Osteocyte (in vitro differentiated cells): ENCODE measurements around the gene NMB. TPM values are rescaled to one million over a fixed set of nuclear protein-coding genes. Genes with fewer than 3 reads are reported as not detected.
A peak's percentile ranks its signal among the peaks of the same experiment; 100 is the strongest.
"Not testable (repeated sequence)": the region's sequence is repeated elsewhere in the genome, so short reads cannot be mapped to it uniquely, and the experiment has no call there.

Source experiments
- DNase-seq: peaks from one replicate; pipeline ENCODE4 v3.0.0; 2021; ENCODE audit warnings: mixed read lengths; ENCODE audit not compliant: unreplicated experiment; ENCODE audit errors: extremely low spot score
- H3K27ac Mint-ChIP-seq: one replicate; pipeline ENCODE4 v1.8.0; 2021; ENCODE audit warnings: mild to moderate bottlenecking, mixed read lengths; ENCODE audit not compliant: unreplicated experiment
- H3K27me3 Mint-ChIP-seq: one replicate; pipeline ENCODE4 v1.8.0; 2021; ENCODE audit warnings: mixed read lengths; ENCODE audit not compliant: unreplicated experiment
- H3K36me3 Mint-ChIP-seq: one replicate; pipeline ENCODE4 v1.8.0; 2021; ENCODE audit warnings: mixed read lengths; ENCODE audit not compliant: unreplicated experiment
- H3K4me1 Mint-ChIP-seq: one replicate; pipeline ENCODE4 v1.8.0; 2021; ENCODE audit warnings: mixed read lengths; ENCODE audit not compliant: unreplicated experiment
- H3K4me3 Mint-ChIP-seq: one replicate; pipeline ENCODE4 v1.8.0; 2021; ENCODE audit warnings: mild to moderate bottlenecking, moderate library complexity, mixed read lengths; ENCODE audit not compliant: unreplicated experiment
- H3K9me3 Mint-ChIP-seq: one replicate; pipeline ENCODE4 v1.8.0; 2021; ENCODE audit warnings: mixed read lengths; ENCODE audit not compliant: unreplicated experiment
- total RNA-seq: library from RNA; stranded (reverse); gene quantifications from 2 replicates; pipeline ENCODE4 v1.2.1, GENCODE V29; 2021
- TF ChIP-seq, protein P1 (sequence below): fragments of 200-600 bp; sonication (generic); IDR thresholded peaks from 2 replicates; pipeline ENCODE4 v1.5.0; 2021; ENCODE audit warnings: antibody characterized with exemption, mild to moderate bottlenecking, moderate library complexity

Gene NMB
- total RNA-seq, 1 donor from 2014 or later = 4.7 TPM

DNA sequence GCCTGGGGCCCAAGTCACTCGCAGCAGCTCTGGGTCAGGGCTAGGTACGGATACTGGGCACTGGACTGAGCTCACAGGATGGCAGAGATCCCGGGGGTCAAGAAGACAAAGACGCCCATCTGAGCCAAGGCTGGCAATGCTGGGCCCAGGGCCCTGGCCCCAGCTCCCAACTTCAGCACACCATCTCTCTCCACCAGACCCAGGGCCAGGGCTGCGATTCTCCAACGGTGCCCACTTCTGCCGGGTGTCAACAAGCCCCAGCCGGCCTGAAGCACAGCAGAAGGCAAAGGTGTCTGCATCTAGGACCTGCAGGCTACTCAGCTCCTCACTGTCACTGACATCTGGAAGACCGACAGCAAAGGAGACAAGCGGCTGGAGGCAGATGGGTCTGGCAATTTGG, 12.5 kb downstream of the NMB start:
- no peak for DNase-seq
- no peak overlapping the region for H3K4me3 Mint-ChIP-seq
- H3K27ac Mint-ChIP-seq = no peak overlapping the region
- H3K36me3 Mint-ChIP-seq = peaks cover 47% of the 10 kb centered on the region
- TF ChIP-seq, protein P1, sequence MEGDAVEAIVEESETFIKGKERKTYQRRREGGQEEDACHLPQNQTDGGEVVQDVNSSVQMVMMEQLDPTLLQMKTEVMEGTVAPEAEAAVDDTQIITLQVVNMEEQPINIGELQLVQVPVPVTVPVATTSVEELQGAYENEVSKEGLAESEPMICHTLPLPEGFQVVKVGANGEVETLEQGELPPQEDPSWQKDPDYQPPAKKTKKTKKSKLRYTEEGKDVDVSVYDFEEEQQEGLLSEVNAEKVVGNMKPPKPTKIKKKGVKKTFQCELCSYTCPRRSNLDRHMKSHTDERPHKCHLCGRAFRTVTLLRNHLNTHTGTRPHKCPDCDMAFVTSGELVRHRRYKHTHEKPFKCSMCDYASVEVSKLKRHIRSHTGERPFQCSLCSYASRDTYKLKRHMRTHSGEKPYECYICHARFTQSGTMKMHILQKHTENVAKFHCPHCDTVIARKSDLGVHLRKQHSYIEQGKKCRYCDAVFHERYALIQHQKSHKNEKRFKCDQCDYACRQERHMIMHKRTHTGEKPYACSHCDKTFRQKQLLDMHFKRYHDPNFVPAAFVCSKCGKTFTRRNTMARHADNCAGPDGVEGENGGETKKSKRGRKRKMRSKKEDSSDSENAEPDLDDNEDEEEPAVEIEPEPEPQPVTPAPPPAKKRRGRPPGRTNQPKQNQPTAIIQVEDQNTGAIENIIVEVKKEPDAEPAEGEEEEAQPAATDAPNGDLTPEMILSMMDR = no peak
- H3K27me3 Mint-ChIP-seq = no peaks in the 10 kb centered on the region
- no peaks in the 10 kb centered on the region for H3K4me1 Mint-ChIP-seq
- H3K9me3 Mint-ChIP-seq = no peaks in the 10 kb centered on the region

DNA sequence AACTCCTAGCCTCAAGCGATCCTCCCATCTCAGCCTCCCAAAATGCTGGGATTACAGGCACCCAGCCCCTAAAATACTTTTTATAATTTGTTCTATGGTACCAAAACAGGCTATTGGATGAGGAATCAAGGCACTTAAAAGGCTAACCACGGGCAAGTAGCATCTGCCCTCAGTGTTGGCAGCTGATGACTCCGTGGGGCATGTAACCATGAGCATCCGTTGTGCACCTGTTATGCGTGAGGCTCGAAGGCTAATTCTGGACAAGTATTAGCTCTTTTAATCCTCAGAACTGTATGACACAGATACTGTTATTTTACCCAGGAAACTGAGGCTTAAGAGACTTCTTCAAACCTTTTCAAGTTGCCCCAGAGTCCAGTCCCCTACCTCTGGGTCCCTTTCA, 14.2 kb downstream of the NMB start:
- no peak overlapping the region for H3K4me3 Mint-ChIP-seq
- H3K27me3 Mint-ChIP-seq = no peaks in the 10 kb centered on the region
- peaks cover 48% of the 10 kb centered on the region for H3K36me3 Mint-ChIP-seq
- no peak overlapping the region for H3K27ac Mint-ChIP-seq
- TF ChIP-seq, protein P1 = no peak
- no peaks in the 10 kb centered on the region for H3K9me3 Mint-ChIP-seq
- H3K4me1 Mint-ChIP-seq = no peaks in the 10 kb centered on the region
- no peak for DNase-seq

DNA sequence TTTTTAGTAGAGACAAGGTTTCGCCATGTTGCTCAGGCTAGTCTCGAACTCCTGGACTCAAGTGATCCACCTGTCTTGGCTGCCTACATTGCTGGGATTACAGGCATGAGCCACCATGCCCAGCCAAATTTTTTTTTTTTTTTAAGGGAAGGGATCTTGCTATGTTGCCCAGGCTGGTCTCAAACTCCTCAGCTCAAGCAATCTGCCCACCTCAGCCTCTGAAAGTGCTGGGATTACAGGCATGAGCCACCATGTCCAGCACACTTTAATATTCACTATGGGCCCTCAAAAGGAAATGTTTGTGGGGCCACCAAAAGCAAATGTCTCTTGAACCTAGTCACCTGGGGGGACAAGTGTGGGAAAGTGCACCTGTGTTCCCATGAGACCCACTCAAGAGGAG, 15.4 kb downstream of the NMB start:
- not testable (repeated sequence) for H3K9me3 Mint-ChIP-seq, H3K4me1 Mint-ChIP-seq, H3K4me3 Mint-ChIP-seq, DNase-seq, H3K27ac Mint-ChIP-seq, H3K27me3 Mint-ChIP-seq
- peaks cover 50% of the 10 kb centered on the region for H3K36me3 Mint-ChIP-seq

DNA sequence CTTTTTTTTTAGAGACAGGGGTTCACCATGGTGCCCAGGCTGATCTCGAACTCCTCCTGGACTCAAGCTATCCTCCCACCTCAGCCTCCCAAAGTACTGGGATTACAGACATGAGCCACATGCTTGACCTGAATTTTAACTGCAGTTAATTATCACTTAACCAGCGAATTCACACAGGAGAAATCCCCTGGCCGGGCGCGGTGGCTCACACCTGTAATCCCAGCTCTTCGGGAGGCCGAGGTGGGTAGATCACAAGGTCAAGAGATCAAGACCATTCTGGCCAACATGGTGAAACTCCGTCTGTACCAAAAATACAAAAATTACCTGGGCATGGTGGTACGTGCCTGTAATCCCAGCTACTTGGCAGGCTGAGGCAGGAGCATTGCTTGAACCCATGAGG, 16.1 kb downstream of the NMB start:
- not testable (repeated sequence) for H3K4me3 Mint-ChIP-seq, DNase-seq, H3K4me1 Mint-ChIP-seq, H3K27ac Mint-ChIP-seq, H3K27me3 Mint-ChIP-seq, H3K9me3 Mint-ChIP-seq
- peaks cover 48% of the 10 kb centered on the region for H3K36me3 Mint-ChIP-seq

DNA sequence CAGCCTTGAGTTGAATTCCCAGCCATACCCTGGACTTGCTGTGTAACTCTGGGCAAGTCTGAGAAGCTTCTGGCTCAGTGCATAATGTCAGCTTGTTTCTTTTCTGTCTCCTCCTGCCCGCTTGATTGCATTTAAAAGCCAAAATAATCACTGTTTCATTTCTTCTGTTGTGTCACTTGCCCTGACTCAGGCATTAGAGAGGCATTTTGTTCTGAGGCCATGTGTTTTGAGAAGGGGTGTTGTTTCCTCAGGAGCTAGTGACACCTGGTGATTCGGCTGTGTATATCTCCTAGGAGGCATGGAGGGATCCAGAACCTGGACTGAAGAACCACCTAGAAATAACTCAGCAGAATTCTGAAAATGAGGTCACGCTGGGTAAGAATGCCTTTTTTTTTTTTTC, 19.9 kb downstream of the NMB start:
- Mint-ChIP-seq H3K36me3 (peaks cover 37% of the 10 kb centered on the region), H3K9me3 (no peaks in the 10 kb centered on the region), H3K27me3 (no peaks in the 10 kb centered on the region), H3K27ac (peak overlapping the region; percentile 18), H3K4me3 (no peak overlapping the region), H3K4me1 (peaks cover 16% of the 10 kb centered on the region)
- DNase-seq = no peak
- TF ChIP-seq, protein P1 = no peak

DNA sequence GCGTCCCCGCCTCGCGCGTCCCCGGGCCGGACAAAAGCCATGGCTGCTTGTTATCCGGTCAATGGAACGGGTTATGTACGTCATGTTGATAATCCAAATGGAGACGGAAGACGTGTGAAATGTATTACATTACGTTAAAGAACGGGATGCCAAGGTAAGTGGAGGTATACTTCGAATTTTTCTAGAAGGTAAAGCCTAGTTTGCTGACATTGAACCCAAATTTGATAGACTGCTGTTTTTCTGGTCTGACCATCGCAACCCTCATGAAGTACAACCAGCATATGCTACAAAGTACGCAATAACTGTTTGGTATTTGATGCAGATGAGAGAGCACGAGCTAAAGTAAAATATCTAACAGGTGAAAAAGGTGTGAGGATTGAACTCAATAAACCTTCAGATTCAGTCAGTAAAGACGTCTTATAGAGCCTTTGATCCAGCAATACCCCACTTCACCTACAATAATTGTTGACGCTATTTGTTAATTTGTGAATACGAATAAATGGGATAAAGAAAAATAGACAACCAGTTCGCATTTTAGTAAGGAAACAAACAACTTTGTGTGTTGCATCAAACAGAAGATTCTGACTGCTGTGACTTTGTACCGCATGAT, 23.7 kb downstream of the NMB start:
- TF ChIP-seq, protein P1 = no peak

More for the DNA sequence above, 23.7 kb downstream of the NMB start:
- peaks cover 22% of the 10 kb centered on the region for H3K36me3 Mint-ChIP-seq
- peak overlapping the region; percentile 71 for H3K4me3 Mint-ChIP-seq
- no peaks in the 10 kb centered on the region for H3K9me3 Mint-ChIP-seq
- DNase-seq = no peak
- peaks cover 33% of the 10 kb centered on the region for H3K4me1 Mint-ChIP-seq
- peak overlapping the region; percentile 52 for H3K27ac Mint-ChIP-seq
- H3K27me3 Mint-ChIP-seq = no peaks in the 10 kb centered on the region
